Nasal cavity respiratory epithelium epithelial cell of viscerocranial mucosa (primary cell): ENCODE measurements around the gene RAB40B. TPM values are rescaled to one million over a fixed set of nuclear protein-coding genes. Genes with fewer than 3 reads are reported as not detected.

Source experiments
- total RNA-seq: library from RNA; depleted of rRNA; stranded (reverse); fragments of >200 nt; gene quantifications from 2 replicates; pipeline ENCODE4 v1.2.3, GENCODE V29; 2014

The RAB40B gene
- 2.7 and 7.7 TPM in 2 replicates for total RNA-seq

DNA sequence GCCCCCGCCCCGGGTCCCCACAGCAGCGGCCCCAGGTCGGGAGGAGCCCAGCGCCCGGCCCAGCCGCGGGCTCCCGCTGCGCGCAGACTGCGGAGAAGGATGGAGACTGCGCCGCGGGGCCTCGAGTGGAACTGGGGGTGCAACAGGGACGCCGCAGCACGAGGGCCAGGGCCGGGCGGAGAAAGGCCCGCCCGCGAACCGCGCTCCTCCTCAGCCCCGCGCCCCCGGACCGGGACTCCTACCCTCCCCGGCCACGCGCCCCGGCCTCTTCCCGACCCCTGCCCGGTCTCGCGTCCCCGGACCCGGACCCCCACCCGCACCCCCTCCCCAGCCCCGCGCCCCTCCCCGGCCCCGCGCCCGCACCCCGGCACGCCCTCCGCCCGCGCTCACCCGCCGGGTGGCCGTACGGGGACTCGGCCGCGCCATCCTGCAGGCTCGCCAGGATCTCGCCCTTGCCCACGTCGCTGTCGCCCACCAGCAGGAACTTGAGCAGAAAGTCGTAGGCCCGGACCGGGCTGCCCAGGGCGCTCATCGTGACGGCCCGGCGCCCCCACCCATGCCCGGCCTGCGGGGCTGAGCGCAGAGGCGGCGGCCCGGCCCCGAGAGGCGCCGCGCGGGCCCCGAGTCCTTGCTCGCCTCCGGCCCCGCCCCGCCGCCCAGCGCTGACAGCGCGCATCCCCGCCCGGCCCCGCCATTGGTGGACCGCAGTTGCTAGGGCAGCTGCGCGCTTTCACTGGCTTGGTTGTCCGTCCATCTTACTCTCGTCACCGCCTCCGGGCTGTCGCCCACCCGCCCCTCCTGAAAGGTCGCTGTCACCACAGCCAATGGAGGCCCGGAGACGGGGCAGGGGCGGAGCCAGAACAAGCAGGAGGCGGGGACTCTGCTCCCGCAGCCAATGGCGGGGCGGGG, at the start of gene RAB40B:
RAB40B (minus strand) TSS at position 634 of the 909 bp plus-strand sequence; CDS start at position 532, 102 bp downstream.

DNA sequence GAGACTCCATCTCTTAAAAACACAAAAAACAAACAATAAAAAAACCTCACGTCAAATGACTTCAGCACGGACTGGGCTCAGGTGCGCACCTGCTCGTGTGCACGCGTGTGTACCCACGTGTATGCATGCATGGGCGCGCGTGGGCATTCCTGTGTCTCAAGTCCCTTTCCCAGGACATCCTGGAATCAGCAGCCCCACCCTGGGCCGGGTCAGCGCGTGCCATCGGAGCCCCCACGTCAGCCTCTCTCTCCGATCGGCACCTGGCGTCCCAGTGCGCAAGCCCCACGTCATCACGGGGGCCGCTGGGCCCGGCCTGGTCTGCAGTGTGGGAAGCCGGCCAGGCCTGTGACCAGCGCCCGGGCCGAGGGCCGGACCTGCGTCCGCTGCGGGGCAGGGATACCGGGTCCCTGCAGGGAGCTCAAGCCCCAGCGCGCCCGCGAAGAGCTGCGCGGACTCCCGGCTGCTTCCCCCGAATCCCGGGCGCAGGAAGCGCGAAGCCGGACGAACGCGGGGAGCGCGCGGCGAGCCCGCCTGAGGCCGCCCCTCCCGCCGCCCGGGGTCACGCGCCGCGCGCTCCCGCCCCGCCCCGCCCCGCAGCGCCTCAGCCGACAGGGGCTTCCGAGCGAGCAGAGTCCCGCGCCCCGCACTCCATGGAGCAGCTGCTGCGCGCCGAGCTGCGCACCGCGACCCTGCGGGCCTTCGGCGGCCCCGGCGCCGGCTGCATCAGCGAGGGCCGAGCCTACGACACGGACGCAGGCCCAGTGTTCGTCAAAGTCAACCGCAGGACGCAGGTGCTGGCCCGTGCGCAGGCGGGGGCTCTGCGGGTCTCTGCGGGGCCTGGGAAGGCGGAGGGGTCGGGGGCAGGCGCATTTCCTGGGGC, 36.7 kb upstream of the RAB40B start, which contains the start of gene FN3K:
FN3K (plus strand) TSS at position 629 of the 880 bp plus-strand sequence; CDS start at position 651, 22 bp downstream.

GRCh38 chr17:82716203-82717010, 17.9 kb upstream of the RAB40B start, which contains the start of gene FN3KRP:
Gene FN3KRP (plus strand): TSS chr17:82716706. CDS start chr17:82716756, 50 bp downstream.

GRCh38 chr17:82648165-82648668, 50.3 kb downstream of the RAB40B start, which contains the start of gene WDR45B:
Gene WDR45B (minus strand): TSS chr17:82648444. CDS start chr17:82648340, 104 bp downstream.

Other genes starting within 250 kb of the RAB40B start
- gene CYBC1, start 247.9 kb downstream of the RAB40B start, total RNA-seq = 37.6 and 54.3 TPM in 2 replicates
- gene NARF, start 240.0 kb downstream of the RAB40B start, total RNA-seq = 28.4 and 55.1 TPM in 2 replicates
- 47.2 and 64.7 TPM in 2 replicates for gene FOXK2, start 179.0 kb downstream of the RAB40B start, total RNA-seq
- 84.5 and 100 TPM in 2 replicates for gene WDR45B, start 50.3 kb downstream of the RAB40B start, total RNA-seq
- 16.7 and 20.4 TPM in 2 replicates for gene FN3KRP, start 18.0 kb upstream of the RAB40B start, total RNA-seq
- gene FN3K, start 36.9 kb upstream of the RAB40B start, total RNA-seq = 3.1 and 13.8 TPM in 2 replicates
- 19.1 and 37.9 TPM in 2 replicates for gene TBCD, start 53.4 kb upstream of the RAB40B start, total RNA-seq
- gene ZNF750, start 141.3 kb upstream of the RAB40B start, total RNA-seq = 10.6 and 32.6 TPM in 2 replicates